WERI-Rb-1 (cell line): ENCODE data around the gene BAZ1B.

Source experiments
- DNase-seq: peaks from one replicate; pipeline ENCODE4 v3.0.0-alpha.2; 2020
- H3K27ac ChIP-seq: fragments of 250-450 bp; sonication (Bioruptor Pico); 2 replicates; pipeline ENCODE4 v1.5.1; 2020; ENCODE audit warnings: mild to moderate bottlenecking, moderate library complexity
- H3K27me3 ChIP-seq: fragments of 250-450 bp; sonication (Bioruptor Pico); 2 replicates; pipeline ENCODE4 v1.5.1; 2021; ENCODE audit warnings: mild to moderate bottlenecking, low read depth, moderate library complexity; ENCODE audit not compliant: insufficient read depth, severe bottlenecking
- H3K36me3 ChIP-seq: fragments of 250-450 bp; sonication (Bioruptor Pico); 2 replicates; pipeline ENCODE4 v1.5.1; 2020; ENCODE audit warnings: mild to moderate bottlenecking, moderate library complexity
- H3K4me3 ChIP-seq: 2 replicates; pipeline ENCODE4 v1.5.1; 2011; ENCODE audit warnings: low read depth, mild to moderate bottlenecking, control low read depth, low read length
- H3K9me3 ChIP-seq: fragments of 250-450 bp; sonication (Bioruptor Pico); 2 replicates; pipeline ENCODE4 v1.5.1; 2021; ENCODE audit warnings: mild to moderate bottlenecking, moderate library complexity; ENCODE audit not compliant: severe bottlenecking
- TF ChIP-seq, protein P1 (sequence below): IDR thresholded peaks from 2 replicates; pipeline ENCODE4 v1.5.1; 2011; ENCODE audit warnings: low read depth, mild to moderate bottlenecking, control low read depth, inconsistent platforms, low read length

The BAZ1B gene

GRCh38 chr7:73521636-73522104 lies 423 bp downstream of the BAZ1B start:
- no peaks in the 10 kb centered on the region for H3K9me3 ChIP-seq
- peak overlapping the region; percentile 56 for H3K4me3 ChIP-seq
- H3K36me3 ChIP-seq: peaks cover 47% of the 10 kb centered on the region
- TF ChIP-seq, protein P1, sequence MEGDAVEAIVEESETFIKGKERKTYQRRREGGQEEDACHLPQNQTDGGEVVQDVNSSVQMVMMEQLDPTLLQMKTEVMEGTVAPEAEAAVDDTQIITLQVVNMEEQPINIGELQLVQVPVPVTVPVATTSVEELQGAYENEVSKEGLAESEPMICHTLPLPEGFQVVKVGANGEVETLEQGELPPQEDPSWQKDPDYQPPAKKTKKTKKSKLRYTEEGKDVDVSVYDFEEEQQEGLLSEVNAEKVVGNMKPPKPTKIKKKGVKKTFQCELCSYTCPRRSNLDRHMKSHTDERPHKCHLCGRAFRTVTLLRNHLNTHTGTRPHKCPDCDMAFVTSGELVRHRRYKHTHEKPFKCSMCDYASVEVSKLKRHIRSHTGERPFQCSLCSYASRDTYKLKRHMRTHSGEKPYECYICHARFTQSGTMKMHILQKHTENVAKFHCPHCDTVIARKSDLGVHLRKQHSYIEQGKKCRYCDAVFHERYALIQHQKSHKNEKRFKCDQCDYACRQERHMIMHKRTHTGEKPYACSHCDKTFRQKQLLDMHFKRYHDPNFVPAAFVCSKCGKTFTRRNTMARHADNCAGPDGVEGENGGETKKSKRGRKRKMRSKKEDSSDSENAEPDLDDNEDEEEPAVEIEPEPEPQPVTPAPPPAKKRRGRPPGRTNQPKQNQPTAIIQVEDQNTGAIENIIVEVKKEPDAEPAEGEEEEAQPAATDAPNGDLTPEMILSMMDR: no peak
- DNase-seq: no peak
- H3K27me3 ChIP-seq: no peaks in the 10 kb centered on the region
- H3K27ac ChIP-seq: peak overlapping the region; percentile 100

DNA sequence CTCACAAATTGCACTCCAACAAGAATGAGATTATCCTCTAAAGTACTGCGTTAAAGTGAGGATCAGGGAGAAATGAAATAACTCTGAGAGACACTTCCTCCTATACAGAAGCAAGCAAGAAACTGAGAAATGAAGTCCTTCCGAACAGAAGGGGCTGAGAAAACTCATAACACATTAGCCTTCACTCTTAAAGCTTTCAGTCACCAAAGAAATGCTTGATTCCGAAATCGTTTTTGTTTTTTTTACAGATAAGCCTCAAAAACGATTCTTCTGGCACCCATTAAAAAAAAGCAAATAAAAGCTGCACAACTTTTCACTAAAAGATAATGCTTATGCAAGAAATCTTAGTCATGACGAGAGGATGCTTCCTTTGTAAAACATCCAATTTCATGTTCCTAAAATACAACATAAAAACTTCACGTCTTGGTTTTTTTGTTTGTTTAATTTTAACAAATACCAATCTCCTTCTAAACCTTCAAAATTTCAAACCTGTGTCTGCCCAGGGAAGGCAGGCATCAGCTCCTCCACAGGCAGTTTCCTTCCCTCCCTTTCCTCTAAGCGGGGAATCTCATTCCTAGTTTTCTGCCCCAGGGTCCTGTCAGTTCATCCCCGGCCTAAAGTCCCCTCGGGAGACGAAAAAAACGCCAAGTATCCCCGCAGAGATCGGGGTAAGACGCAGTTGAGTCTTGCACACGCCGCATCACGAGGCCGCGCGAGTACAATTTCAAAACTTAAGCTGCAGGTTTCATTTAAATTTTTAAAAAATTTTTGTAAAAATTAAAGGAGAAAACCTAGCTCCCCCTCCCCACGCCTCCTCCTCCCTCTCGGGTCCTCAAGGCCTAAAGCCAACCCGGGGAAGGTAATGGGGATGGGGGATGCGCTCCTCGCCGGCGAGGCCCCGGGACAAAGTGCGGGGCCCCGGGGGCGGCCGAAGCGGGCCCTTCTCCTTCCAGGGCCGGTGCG lies 1.1 kb downstream of the BAZ1B start:
- DNase-seq: no peak
- Histone ChIP-seq H3K36me3 (peaks cover 55% of the 10 kb centered on the region), H3K27ac (peak overlapping the region; percentile 100)

GRCh38 chr7:73519867-73520672 lies 2.0 kb downstream of the BAZ1B start:
- peaks cover 63% of the 10 kb centered on the region for H3K36me3 ChIP-seq
- peak overlapping the region; percentile 100 for H3K27ac ChIP-seq
- no peak for DNase-seq
- no peaks in the 10 kb centered on the region for H3K9me3 ChIP-seq
- no peaks in the 10 kb centered on the region for H3K27me3 ChIP-seq
- TF ChIP-seq, protein P1: no peak
- H3K4me3 ChIP-seq: peak overlapping the region; percentile 56

More for the DNA sequence above, 1.1 kb downstream of the BAZ1B start:
- Histone ChIP-seq H3K4me3 (peak overlapping the region; percentile 56), H3K27me3 (no peaks in the 10 kb centered on the region), H3K9me3 (no peaks in the 10 kb centered on the region)
- TF ChIP-seq, protein P1: no peak

DNA sequence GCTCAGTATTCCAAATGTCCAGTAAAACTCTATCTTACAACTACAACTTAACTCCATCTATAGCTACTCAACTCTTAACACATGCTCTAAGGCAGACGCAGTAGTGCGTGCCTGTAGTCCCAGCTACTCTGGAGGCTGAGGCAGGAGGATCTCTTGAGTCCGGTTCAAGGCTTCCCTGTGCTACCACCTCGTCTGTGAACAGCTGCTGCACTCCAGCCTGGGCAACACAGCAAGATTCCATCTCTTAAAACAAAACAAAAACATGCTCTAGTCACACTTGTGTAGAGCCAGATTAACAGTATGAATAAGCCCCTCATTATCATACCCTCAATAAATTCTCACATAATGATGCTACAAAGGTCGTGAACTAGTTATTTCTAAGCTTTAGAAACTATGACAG lies 3.6 kb downstream of the BAZ1B start:
- TF ChIP-seq, protein P1: no peak
- DNase-seq: no peak
- no peak overlapping the region for H3K27ac ChIP-seq
- no peaks in the 10 kb centered on the region for H3K27me3 ChIP-seq
- H3K9me3 ChIP-seq: no peaks in the 10 kb centered on the region
- no peak overlapping the region for H3K4me3 ChIP-seq
- H3K36me3 ChIP-seq: peaks cover 79% of the 10 kb centered on the region

DNA sequence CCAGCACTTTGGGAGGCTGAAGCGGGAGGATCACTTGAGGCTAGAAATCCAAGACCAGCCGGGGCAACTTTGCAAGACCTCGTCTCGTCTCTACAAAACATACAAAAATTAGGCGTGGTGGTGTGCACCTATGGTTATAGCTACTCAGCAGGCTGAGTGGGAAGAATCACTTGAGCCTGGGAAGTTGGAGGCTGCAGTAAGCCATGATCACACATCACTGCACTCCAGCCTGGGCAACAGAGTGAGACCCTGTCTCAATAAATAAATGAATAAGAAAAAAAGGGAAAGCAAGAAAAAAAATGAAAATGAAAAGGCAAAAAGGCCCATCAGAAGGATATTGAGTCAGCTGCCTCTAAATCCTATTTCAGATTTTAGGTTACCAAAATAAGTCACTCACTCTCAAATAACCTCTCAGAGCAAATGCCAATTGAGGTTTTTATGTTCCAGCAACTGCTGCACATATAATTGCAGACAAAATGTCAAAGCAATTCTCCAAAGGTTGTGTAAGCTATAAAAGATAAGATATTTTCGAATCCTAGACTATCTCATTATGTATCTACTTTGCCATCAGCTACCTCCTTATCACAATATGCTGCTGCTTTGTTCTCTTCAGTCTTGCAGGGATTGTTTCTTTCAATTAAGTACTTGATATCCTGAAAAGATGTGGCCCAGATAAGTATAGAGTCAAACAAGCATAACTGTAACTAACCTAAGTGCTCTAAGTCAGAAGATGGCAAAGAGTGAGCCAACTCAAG lies 4.7 kb downstream of the BAZ1B start:
- peaks cover 90% of the 10 kb centered on the region for H3K36me3 ChIP-seq
- no peak for DNase-seq
- H3K27me3 ChIP-seq: no peaks in the 10 kb centered on the region
- TF ChIP-seq, protein P1: no peak
- no peak overlapping the region for H3K4me3 ChIP-seq
- no peak overlapping the region for H3K27ac ChIP-seq
- H3K9me3 ChIP-seq: no peaks in the 10 kb centered on the region
